Heart left ventricle (tissue), 16 donors: ENCODE data around the gene SEMA5B. TPM values are rescaled to one million over a fixed set of nuclear protein-coding genes. Genes with fewer than 3 reads are reported as not detected.

ENCODE experiments used
- ATAC-seq, 4 donors: fragments of 200-7000 bp; cut with Tn5 transposase; one replicate each; pipeline ENCODE4 v1.9.1; 2020 to 2022; ENCODE audit warnings: moderate library complexity in 4 of 4, mild to moderate bottlenecking in 3 of 4, moderate number of reproducible peaks in 1 of 4
- DNase-seq, 5 donors: peaks; one replicate each; pipeline ENCODE4 v3.0.0-alpha.2; 2020
- H3K27ac ChIP-seq, 12 donors: fragments of 200-600 bp; sonication (generic) in 4 of 12; one replicate each; pipeline versions ENCODE4 v1.5.0 to v1.8.0; 2016 to 2022; ENCODE audit warnings: mild to moderate bottlenecking in 2 of 12
- H3K27me3 ChIP-seq, 9 donors: fragments of 200-600 bp; sonication (generic) in 2 of 9; one replicate each; pipeline versions ENCODE4 v1.5.1 to v1.8.0; 2016 to 2022; ENCODE audit warnings: mild to moderate bottlenecking in 3 of 9
- H3K36me3 ChIP-seq, 9 donors: fragments of 200-600 bp; sonication (generic) in 2 of 9; one replicate each; pipeline versions ENCODE4 v1.5.0 to v1.8.0; 2018 to 2022; ENCODE audit warnings: mild to moderate bottlenecking in 2 of 9
- H3K4me1 ChIP-seq, 12 donors: fragments of 200-600 bp; sonication (generic) in 4 of 12; one replicate each; pipeline versions ENCODE4 v1.5.0 to v1.8.0; 2016 to 2022; ENCODE audit warnings: mild to moderate bottlenecking in 3 of 12
- H3K4me3 ChIP-seq, 12 donors: fragments of 200-600 bp; sonication (generic) in 4 of 12; one replicate each; pipeline versions ENCODE4 v1.5.0 to v1.8.0; 2017 to 2022; ENCODE audit warnings: mild to moderate bottlenecking in 9 of 12, moderate library complexity in 4 of 12
- H3K9me3 ChIP-seq, 12 donors: fragments of 200-600 bp; sonication (generic) in 4 of 12; one replicate each; pipeline versions ENCODE4 v1.5.0 to v1.8.0; 2016 to 2022; ENCODE audit warnings: mild to moderate bottlenecking in 1 of 12
- POLR2A ChIP-seq, 2 donors: fragments of 450-650 bp; IDR thresholded peaks; one replicate each; pipeline ENCODE4 v1.6.1; 2017; ENCODE audit warnings: antibody characterized with exemption in 2 of 2, mild to moderate bottlenecking in 2 of 2, moderate library complexity in 2 of 2
- whole genome bisulfite sequencing, 4 donors: extraction: QIAGEN DNeasy Blood & Tissue Kit in 2 of 4; methylation state at CpG; one replicate each; pipeline versions ENCODE4 v1.1.5 to v1.1.7; 2013 to 2018; 5-methylcytosine and 5-hydroxymethylcytosine counted together
- intact Hi-C, 10 donors: fragments of 100-400 bp; cut with DNase I; formaldehyde crosslinking; loops; one replicate each; pipeline versions ENCODE4 v1.11.1 to v1.14.2; 2022
- polyA plus RNA-seq, 2 donors: library from polyadenylated mRNA; stranded (reverse); fragments of 200-250 nt; gene quantifications; one replicate each; pipeline ENCODE4 v1.2.3, GENCODE V29; 2013
- total RNA-seq, 9 donors: library from RNA; depleted of rRNA in 2 of 9; stranded (reverse); fragments of >200 nt in 2 of 9; fragmentation: NEBNext Ultra II Directional in 3 of 9; extraction: Animal tissue kit (Norgen Biotek cat#: 25700) in 3 of 9; gene quantifications; one replicate each; pipeline versions ENCODE4 v1.1.0 to v1.2.4, GENCODE V29; 2016 to 2023
- TF ChIP-seq, protein P1 (sequence below), 12 donors: fragments of 200-600 bp; sonication (generic) in 4 of 12; IDR thresholded peaks; one replicate each; pipeline versions ENCODE4 v1.5.0 to v1.8.0; 2018 to 2022; ENCODE audit warnings: antibody characterized with exemption in 12 of 12, mild to moderate bottlenecking in 5 of 12
- donor health status: ischemic (EF 13 %, LVEDD 7.1; RV severe dilation, severe dysfunction).
- donor health status: healthy with polysubstance abuse.
- donor health status: DM: no; HTN: yes; CAD: no.
- donor health status: DM: no; HTN: no; CAD: no.
- donor health status: ischemic (EF 25% LVEDD 6.9; RV normal size, moderate dysfunction).
- donor health status: ischemic (EF 25% LVEDD 5.7; RV mildly dilated, moderate dysfunction).
- donor health status: healthy.
- donor health status: DM: yes; HTN: yes; CAD: no.
- donor health status: ischemic (EF 35%, LVEDD 5.7; RV mildly dilated, moderate dysfunction).
- donor health status: nonischemic (EF 11% LVEDD 7.7; RV severe dilation, severe dysfunction).
- donor health status: DM: yes; HTN: yes; CAD: no.
- donor health status: PGD.
- donor health status: ischemic (EF 29% LVEDD 5.4; RV normal size, mild dysfunction).
- donor health status: nonischemic (EF 23%, LVEDD 6.1; RV moderate dilation, normal function).

The SEMA5B gene
- total and polyA plus RNA-seq, 11 donors, result 2.2 to 16.7 (median 7.0) TPM

DNA sequence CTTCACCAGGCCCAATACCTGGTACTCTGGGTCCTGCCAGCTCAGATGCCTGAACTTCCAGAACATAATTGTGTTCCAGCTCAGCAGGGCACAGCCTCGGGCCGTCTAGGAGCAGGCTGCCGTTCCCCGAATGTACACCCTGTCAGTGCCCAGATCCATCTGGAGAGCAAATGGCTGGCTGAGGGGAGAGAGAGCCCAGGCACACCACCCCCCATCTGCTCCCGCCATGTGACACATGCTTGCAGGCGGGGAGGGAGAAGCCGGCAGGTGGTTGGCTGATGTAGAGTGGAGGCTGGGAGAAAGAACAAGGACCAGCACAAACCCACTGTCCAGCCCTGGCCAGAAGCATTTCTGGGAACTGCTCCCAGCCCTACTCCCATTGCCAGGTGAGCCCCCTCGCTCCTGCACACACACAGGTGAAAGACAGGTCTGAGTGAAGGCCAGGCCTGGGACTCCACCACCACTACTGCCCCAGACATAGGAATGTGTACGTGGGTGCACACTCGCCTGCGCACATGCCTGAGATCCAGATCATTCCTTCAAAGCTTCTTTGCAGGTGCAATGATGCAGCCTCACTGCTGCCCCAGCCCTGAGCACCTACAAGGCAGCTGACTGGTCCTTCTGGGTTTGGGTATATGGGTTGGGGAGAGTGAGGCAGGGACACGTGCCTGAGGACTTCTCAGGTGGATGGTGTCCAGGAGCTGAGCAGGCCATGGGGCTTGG is 53.5 kb downstream of the SEMA5B start:
- intact Hi-C loops, result loop anchor here in 1 of 10 donors (2.0 kb wide), 1 partner anchor 17 kb away; no protein-coding TSS in a partner anchor
- peak; percentile 9 to 63 (median 48) for ATAC-seq
- peaks cover 0 to 89% (median 61%) of the 10 kb centered on the region in 12 donors for H3K4me1 ChIP-seq
- peak in 4 of 5 donors; percentile 59 to 77 (median 70) for DNase-seq
- H3K4me3 ChIP-seq, result no peak overlapping the region
- TF ChIP-seq, protein P1, sequence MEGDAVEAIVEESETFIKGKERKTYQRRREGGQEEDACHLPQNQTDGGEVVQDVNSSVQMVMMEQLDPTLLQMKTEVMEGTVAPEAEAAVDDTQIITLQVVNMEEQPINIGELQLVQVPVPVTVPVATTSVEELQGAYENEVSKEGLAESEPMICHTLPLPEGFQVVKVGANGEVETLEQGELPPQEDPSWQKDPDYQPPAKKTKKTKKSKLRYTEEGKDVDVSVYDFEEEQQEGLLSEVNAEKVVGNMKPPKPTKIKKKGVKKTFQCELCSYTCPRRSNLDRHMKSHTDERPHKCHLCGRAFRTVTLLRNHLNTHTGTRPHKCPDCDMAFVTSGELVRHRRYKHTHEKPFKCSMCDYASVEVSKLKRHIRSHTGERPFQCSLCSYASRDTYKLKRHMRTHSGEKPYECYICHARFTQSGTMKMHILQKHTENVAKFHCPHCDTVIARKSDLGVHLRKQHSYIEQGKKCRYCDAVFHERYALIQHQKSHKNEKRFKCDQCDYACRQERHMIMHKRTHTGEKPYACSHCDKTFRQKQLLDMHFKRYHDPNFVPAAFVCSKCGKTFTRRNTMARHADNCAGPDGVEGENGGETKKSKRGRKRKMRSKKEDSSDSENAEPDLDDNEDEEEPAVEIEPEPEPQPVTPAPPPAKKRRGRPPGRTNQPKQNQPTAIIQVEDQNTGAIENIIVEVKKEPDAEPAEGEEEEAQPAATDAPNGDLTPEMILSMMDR (IDR thresholded peaks at IDR 0.05), result no peak
- TF ChIP-seq POLR2A (IDR thresholded peaks at IDR 0.05), result no peak
- peak overlapping the region; percentile 63 to 98 (median 90) for H3K27ac ChIP-seq
- no peaks in the 10 kb centered on the region for H3K36me3 ChIP-seq
- no peaks in the 10 kb centered on the region for H3K9me3 ChIP-seq
- no peaks in the 10 kb centered on the region for H3K27me3 ChIP-seq
- whole genome bisulfite sequencing, 4 donors, result 53 to 66% (median 59%) methylated on average over 12 of the region's 12 CpGs

DNA sequence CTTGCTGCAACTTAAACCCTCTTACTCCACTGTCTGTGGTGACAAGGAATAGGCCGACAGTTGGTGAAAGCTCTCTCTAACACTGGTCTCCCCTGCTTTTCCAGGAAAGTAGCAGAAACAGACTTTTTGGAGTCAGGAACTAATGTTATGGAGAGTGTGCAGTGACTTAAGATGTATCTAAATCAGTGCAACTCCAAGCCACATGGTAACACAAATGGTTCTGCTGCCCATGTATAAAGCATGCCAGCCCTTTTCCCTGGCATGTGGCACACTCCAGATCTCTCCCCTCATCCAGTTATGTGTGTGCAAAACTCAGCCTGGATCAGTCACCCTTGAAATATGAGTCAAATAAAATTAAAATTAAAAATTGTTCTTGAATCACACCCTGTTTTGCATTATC is 55.4 kb downstream of the SEMA5B start:
- no peaks in the 10 kb centered on the region for H3K9me3 ChIP-seq
- no peaks in the 10 kb centered on the region for H3K27me3 ChIP-seq
- intact Hi-C loops, result no loop called here
- ATAC-seq (no peak), DNase-seq (no peak)
- H3K4me3 ChIP-seq, result no peak overlapping the region
- 93 to 100% (median 98%) methylated on average over 1 of the region's 1 CpG for WGBS, 4 donors
- H3K4me1 ChIP-seq, result peaks cover 0 to 77% (median 48%) of the 10 kb centered on the region in 12 donors
- no peaks in the 10 kb centered on the region for H3K36me3 ChIP-seq
- TF ChIP-seq, protein P1 (IDR thresholded peaks at IDR 0.05), result no peak
- TF ChIP-seq POLR2A (IDR thresholded peaks at IDR 0.05), result no peak
- peak overlapping the region in 7 of 12 donors; percentile 22 to 98 (median 91) for H3K27ac ChIP-seq

DNA sequence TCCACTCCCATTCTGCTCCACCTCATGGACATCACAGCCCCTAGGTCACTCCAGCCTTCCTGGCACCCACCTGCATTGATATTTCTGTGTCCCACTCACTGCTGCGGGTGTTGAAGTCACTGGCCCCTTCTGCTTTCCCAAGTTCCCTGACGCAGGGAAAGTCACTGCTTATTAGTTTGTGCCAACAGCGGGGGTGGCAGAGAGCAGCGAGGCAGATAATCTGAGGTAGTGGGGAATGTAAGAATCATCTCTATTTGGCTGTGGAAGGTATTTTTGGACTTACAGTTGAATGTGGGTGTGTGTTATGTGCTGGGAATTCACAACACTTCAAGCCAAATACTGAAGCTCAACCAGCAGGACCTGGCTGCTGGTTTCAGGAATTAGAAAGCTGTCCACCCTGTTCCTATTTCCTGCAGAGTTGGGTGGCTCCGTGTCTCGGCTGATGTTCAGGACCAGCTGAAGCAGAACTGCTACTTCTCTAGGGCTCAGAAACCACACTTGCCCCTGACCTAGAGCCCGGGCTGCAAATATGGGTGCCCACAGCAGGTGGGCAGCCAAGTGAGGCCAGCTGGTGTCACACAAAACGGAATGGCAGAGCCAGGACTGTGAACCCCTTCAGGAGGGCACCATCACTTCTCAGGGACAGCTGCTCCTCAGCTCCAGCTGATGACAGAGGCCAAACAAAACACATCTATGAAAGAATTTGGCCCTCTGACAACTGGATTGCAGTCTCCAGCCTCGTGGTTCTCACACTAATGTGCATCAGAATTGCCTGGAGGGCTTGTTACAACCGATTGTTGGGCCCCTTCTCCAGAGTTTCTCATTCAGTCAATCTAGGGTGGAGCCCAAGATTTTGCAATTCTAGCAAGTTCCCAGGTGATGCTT is 57.7 kb downstream of the SEMA5B start:
- DNase-seq (peak in 4 of 5 donors; percentile 42 to 60 (median 54)), ATAC-seq (peak in 3 of 4 donors; percentile 40 to 55 (median 48))
- Histone ChIP-seq H3K4me1 (peaks cover 0 to 61% (median 38%) of the 10 kb centered on the region in 12 donors), H3K36me3 (no peaks in the 10 kb centered on the region), H3K27ac (peak overlapping the region; percentile 54 to 97 (median 78)), H3K27me3 (no peaks in the 10 kb centered on the region), H3K4me3 (peak overlapping the region in 1 of 12 donors; percentile 8), H3K9me3 (no peaks in the 10 kb centered on the region)
- 18 to 23% (median 21%) methylated on average over 9 to 10 of the region's 10 CpGs for WGBS, 4 donors
- TF ChIP-seq, protein P1 (IDR thresholded peaks at IDR 0.05), result no peak
- no peak for TF ChIP-seq POLR2A (IDR thresholded peaks at IDR 0.05)
- intact Hi-C loops, result loop anchor here in 1 of 10 donors (2.0 kb wide), 1 partner anchor 13 kb away; no protein-coding TSS in a partner anchor

DNA sequence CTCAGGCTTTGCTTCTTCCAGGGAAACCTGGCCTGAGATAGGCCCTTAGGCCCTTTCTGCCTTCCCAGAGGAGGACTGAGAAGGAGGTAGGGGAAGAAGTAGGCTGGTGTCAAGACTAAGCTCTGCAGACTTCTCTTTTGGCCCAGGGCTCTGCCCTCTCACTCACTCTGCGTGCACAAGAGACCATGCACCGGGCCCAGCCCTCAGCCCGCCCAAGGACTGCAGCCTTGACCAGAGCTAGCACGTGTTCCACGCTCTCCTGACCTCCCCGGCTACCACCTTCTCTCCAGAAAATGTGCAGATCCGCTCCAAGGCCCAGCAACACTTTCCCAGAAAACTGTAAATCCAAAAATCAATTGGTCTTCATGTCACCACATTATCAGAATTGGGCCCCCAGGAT is 59.8 kb downstream of the SEMA5B start:
- DNase-seq (no peak), ATAC-seq (no peak)
- H3K4me1 ChIP-seq, result peaks cover 0 to 60% (median 31%) of the 10 kb centered on the region in 12 donors
- no peak overlapping the region for H3K27ac ChIP-seq
- H3K36me3 ChIP-seq, result no peaks in the 10 kb centered on the region
- no peak overlapping the region for H3K4me3 ChIP-seq
- WGBS, 4 donors, result 96 to 99% (median 97%) methylated on average over 7 of the region's 7 CpGs
- no peaks in the 10 kb centered on the region for H3K9me3 ChIP-seq
- H3K27me3 ChIP-seq, result no peaks in the 10 kb centered on the region
- intact Hi-C loops, result no loop called here
- TF ChIP-seq POLR2A (IDR thresholded peaks at IDR 0.05), result no peak
- TF ChIP-seq, protein P1 (IDR thresholded peaks at IDR 0.05), result no peak
